Keratinocyte (primary cell): ENCODE measurements around the gene ATP4A. TPM values are rescaled to one million over a fixed set of nuclear protein-coding genes. Genes with fewer than 3 reads are reported as not detected.

Experiments used
- DNase-seq: peaks from one replicate; pipeline ENCODE4 v3.0.0-alpha.2; 2011; ENCODE audit warnings: low read depth, missing footprints, low spot score
- FAIRE-seq: peaks from 2 replicates; lab custom pipeline; 2011; peaks lifted over from hg19 to GRCh38; lab: Jason Lieb, UNC
- H2AFZ ChIP-seq: 2 replicates; pipeline ENCODE4 v1.6.0; 2012; ENCODE audit warnings: low read length, control low read depth, inconsistent platforms; ENCODE audit not compliant: control insufficient read depth
- H3K27ac ChIP-seq: 2 replicates; pipeline ENCODE4 v1.5.1; 2011; ENCODE audit warnings: low read length; ENCODE audit not compliant: control insufficient read depth, insufficient read depth
- H3K27me3 ChIP-seq: 3 replicates; pipeline ENCODE4 v1.6.0; 2011; ENCODE audit warnings: low read length; ENCODE audit not compliant: control insufficient read depth, insufficient read depth; ENCODE audit errors: extremely low read depth
- H3K36me3 ChIP-seq, 2 experiments: 2 replicates in 1 of 2; 3 replicates in 1 of 2; pipeline ENCODE4 v1.5.1; 2011; ENCODE audit warnings: low read length in 2 of 2, mild to moderate bottlenecking in 1 of 2; ENCODE audit not compliant: control insufficient read depth in 2 of 2, insufficient read depth in 2 of 2; ENCODE audit errors: extremely low read depth in 1 of 2
- H3K4me1 ChIP-seq: 3 replicates; pipeline ENCODE4 v1.5.1; 2011; ENCODE audit warnings: low read length; ENCODE audit not compliant: control insufficient read depth, insufficient read depth; ENCODE audit errors: extremely low read depth
- H3K4me2 ChIP-seq: 3 replicates; pipeline ENCODE4 v1.6.0; 2011; ENCODE audit warnings: low read depth, low read length; ENCODE audit not compliant: control insufficient read depth, insufficient read depth; ENCODE audit errors: extremely low read depth
- H3K4me3 ChIP-seq, 3 experiments: fragments of 200-600 bp in 1 of 3; sonication (generic) in 1 of 3; 2 replicates in 2 of 3; 3 replicates in 1 of 3; pipeline ENCODE4 v1.5.1; 2011 to 2016; ENCODE audit warnings: low read length in 3 of 3, mild to moderate bottlenecking in 3 of 3, control low read depth in 2 of 3, inconsistent platforms in 1 of 3, low read depth in 1 of 3, mixed read lengths in 1 of 3, mixed run types in 1 of 3, moderate library complexity in 1 of 3; ENCODE audit not compliant: control insufficient read depth in 2 of 3, insufficient read depth in 2 of 3; ENCODE audit errors: extremely low read depth in 1 of 3
- H3K79me2 ChIP-seq: 2 replicates; pipeline ENCODE4 v1.6.0; 2012; ENCODE audit warnings: low read length; ENCODE audit not compliant: control insufficient read depth, insufficient read depth
- H3K9ac ChIP-seq: 3 replicates; pipeline ENCODE4 v1.6.0; 2011; ENCODE audit warnings: low read length; ENCODE audit not compliant: control insufficient read depth, insufficient read depth; ENCODE audit errors: extremely low read depth
- H3K9me1 ChIP-seq: 3 replicates; pipeline ENCODE4 v1.6.0; 2011; ENCODE audit warnings: low read length; ENCODE audit not compliant: control insufficient read depth, insufficient read depth; ENCODE audit errors: extremely low read depth
- H3K9me3 ChIP-seq: 2 replicates; pipeline ENCODE4 v1.5.1; 2012; ENCODE audit warnings: low read depth, low read length; ENCODE audit not compliant: control insufficient read depth
- H4K20me1 ChIP-seq: 3 replicates; pipeline ENCODE4 v1.6.0; 2011; ENCODE audit warnings: low read length; ENCODE audit not compliant: control insufficient read depth, insufficient read depth; ENCODE audit errors: extremely low read depth
- CTCF ChIP-seq, 3 experiments: IDR thresholded peaks in 1 of 3; conservative IDR thresholded peaks in 1 of 3; optimal IDR thresholded peaks in 1 of 3; 2 replicates in 2 of 3; 3 replicates in 1 of 3; pipeline versions ENCODE3 to v1.5.1; 2011; ENCODE audit warnings: low read length in 3 of 3, mild to moderate bottlenecking in 3 of 3, moderate library complexity in 2 of 3, control low read depth in 1 of 3, inconsistent platforms in 1 of 3; ENCODE audit not compliant: insufficient read depth in 2 of 3; ENCODE audit errors: extremely low read depth in 1 of 3
- EZH2 ChIP-seq: IDR thresholded peaks from one replicate; pipeline ENCODE4 v1.6.1; 2012; ENCODE audit warnings: inconsistent platforms, mild to moderate bottlenecking, low read length, moderate library complexity
- dilution Hi-C: fragments of 300-500 bp; cut with MboI; formaldehyde crosslinking; loops from one replicate; pipeline ENCODE4 v1.7.0; 2020; ENCODE audit warnings: low sequenced_read_pairs; ENCODE audit not compliant: extremely low pct_ligation_motif_present
- polyA plus RNA-seq, 5 experiments: library from polyadenylated mRNA; depleted of rRNA in 3 of 5; stranded (reverse) in 3 of 5; stranded (forward) in 1 of 5; unstranded in 1 of 5; fragments of >200 nt; gene quantifications; 1 replicate in 1 of 5; 2 replicates in 3 of 5; 3 replicates in 1 of 5; pipeline versions ENCODE4 v1.2.1 to v1.2.3, GENCODE V29; 2011 to 2012; ENCODE audit warnings: missing spikeins in 2 of 5, low read depth in 1 of 5, low replicate concordance in 1 of 5

The ATP4A gene
- polyA plus RNA-seq, 1 donor (not counting 4 experiments of a cell fraction or from before 2014, with no cell fraction given), result not detected

- Histone ChIP-seq H3K27ac (no peak overlapping the region), H3K9me3 (no peaks in the 10 kb centered on the region), H3K4me2 (no peak overlapping the region), H3K9me1 (no peaks in the 10 kb centered on the region), H3K4me3 (no peak overlapping the region), H3K79me2 (no peaks in the 10 kb centered on the region), H2AFZ (no peak overlapping the region), H4K20me1 (no peaks in the 10 kb centered on the region), H3K9ac (no peak overlapping the region), H3K36me3 (no peaks in the 10 kb centered on the region), H3K27me3 (no peaks in the 10 kb centered on the region), H3K4me1 (no peaks in the 10 kb centered on the region)
- TF ChIP-seq EZH2 (no peak), CTCF (optimal IDR thresholded peaks at IDR 0.05 in 1 of 3, IDR thresholded peaks at IDR 0.05 in 1 of 3, conservative IDR thresholded peaks at IDR 0.05 in 1 of 3; ENCODE audit: extremely low read depth in 1 of 3, insufficient read depth in 2 of 3, low read length in 3 of 3) (no peak)
- DNase-seq, result no peak
- dilution Hi-C loops, result no loop called here
- no peak for FAIRE-seq
Observed at GRCh38 chr19:35578707-35579106, 15.2 kb upstream of the ATP4A start.

DNA sequence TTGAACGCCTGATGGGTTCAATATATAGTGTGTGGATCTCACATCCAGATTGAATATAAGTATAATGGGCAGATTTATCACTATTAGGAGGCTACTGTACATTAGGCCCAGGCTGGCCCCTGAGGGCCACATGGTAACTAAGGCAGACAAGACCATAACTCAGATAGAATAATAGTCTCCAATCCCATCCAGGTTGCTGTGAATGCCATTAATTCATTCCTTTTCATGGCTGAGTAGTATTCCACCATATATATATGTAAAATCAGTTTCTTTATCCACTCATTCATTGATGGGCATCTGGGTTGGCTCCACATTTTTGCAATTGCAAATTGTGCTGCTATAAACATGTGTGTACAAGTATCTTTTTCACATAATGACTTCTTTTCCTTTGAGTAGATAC lies 14.5 kb upstream of the ATP4A start:
- Histone ChIP-seq H3K9ac (no peak overlapping the region), H3K4me2 (no peak overlapping the region), H2AFZ (no peak overlapping the region), H3K4me3 (no peak overlapping the region), H3K9me1 (no peaks in the 10 kb centered on the region), H3K36me3 (no peaks in the 10 kb centered on the region), H3K9me3 (no peaks in the 10 kb centered on the region), H3K79me2 (no peaks in the 10 kb centered on the region), H4K20me1 (no peaks in the 10 kb centered on the region), H3K4me1 (no peaks in the 10 kb centered on the region), H3K27ac (no peak overlapping the region), H3K27me3 (no peaks in the 10 kb centered on the region)
- dilution Hi-C loops, result no loop called here
- TF ChIP-seq CTCF (optimal IDR thresholded peaks at IDR 0.05 in 1 of 3, IDR thresholded peaks at IDR 0.05 in 1 of 3, conservative IDR thresholded peaks at IDR 0.05 in 1 of 3; ENCODE audit: extremely low read depth in 1 of 3, insufficient read depth in 2 of 3, low read length in 3 of 3) (no peak), EZH2 (no peak)
- FAIRE-seq, result no peak
- DNase-seq, result no peak
